SK-N-SH (cell line): ENCODE results near the gene PXK. TPM values are rescaled to one million over a fixed set of nuclear protein-coding genes. Genes with fewer than 3 reads are reported as not detected.

Source experiments
- CTCF ChIA-PET: fragments of 300-600, 350-600 bp; formaldehyde crosslinking; extraction: SDS; loops from one replicate; lab custom pipeline; 2021; lab: Yijun Ruan, JAX
- POLR2A ChIA-PET: fragments of 350-600 bp; sonication (Branson Sonifier 250); formaldehyde crosslinking; extraction: SDS; loops from one replicate; lab custom pipeline; 2020; ENCODE audit warnings: antibody characterized with exemption, inconsistent platforms; lab: Yijun Ruan, JAX
- DNase-seq: peaks from one replicate; pipeline ENCODE4 v3.0.0; 2012
- H2AFZ ChIP-seq: fragments of 200-600 bp; sonication (generic); 2 replicates; pipeline ENCODE4 v1.8.1; 2016; ENCODE audit warnings: antibody characterized with exemption, mild to moderate bottlenecking, low read depth
- H3F3A ChIP-seq: fragments of 200-600 bp; sonication (generic); replicated peaks from 2 replicates; pipeline ENCODE3; 2016; ENCODE audit warnings: antibody characterized with exemption, mild to moderate bottlenecking; ENCODE audit not compliant: insufficient read depth
- H3K27ac ChIP-seq, 2 experiments: fragments of 200-500 bp in 1 of 2; fragments of 200-600 bp in 1 of 2; sonication (Bioruptor generic) in 1 of 2; sonication (generic), shearing (Covaris generic) in 1 of 2; 2 replicates each; pipeline versions ENCODE4 v1.5.1 to v1.6.1; 2014 to 2016; ENCODE audit warnings: low read depth in 2 of 2, inconsistent platforms in 1 of 2, low read length in 1 of 2, mild to moderate bottlenecking in 1 of 2, mixed read lengths in 1 of 2
- H3K27me3 ChIP-seq: fragments of 200-600 bp; sonication (generic), shearing (Covaris generic); 2 replicates; pipeline ENCODE4 v1.6.1; 2016; ENCODE audit warnings: mixed run types; ENCODE audit not compliant: insufficient read depth
- H3K36me3 ChIP-seq, 2 experiments: fragments of 200-500 bp in 1 of 2; fragments of 200-600 bp in 1 of 2; sonication (Bioruptor generic) in 1 of 2; sonication (generic) in 1 of 2; replicated peaks in 1 of 2; 2 replicates each; pipeline versions ENCODE3 to v1.5.1; 2014 to 2016; ENCODE audit warnings: low read length in 1 of 2, mild to moderate bottlenecking in 1 of 2; ENCODE audit not compliant: insufficient read depth in 2 of 2, control insufficient read depth in 1 of 2
- H3K4me1 ChIP-seq, 2 experiments: fragments of 200-500 bp in 1 of 2; fragments of 200-600 bp in 1 of 2; sonication (Bioruptor generic) in 1 of 2; sonication (generic), shearing (Covaris generic) in 1 of 2; 2 replicates each; pipeline versions ENCODE4 v1.5.1 to v1.6.1; 2014 to 2016; ENCODE audit warnings: low read depth in 1 of 2, low read length in 1 of 2, mixed run types in 1 of 2; ENCODE audit not compliant: insufficient read depth in 2 of 2, control insufficient read depth in 1 of 2
- H3K4me2 ChIP-seq: fragments of 200-600 bp; sonication (generic), shearing (Covaris generic); 2 replicates; pipeline ENCODE4 v1.6.1; 2017; ENCODE audit warnings: mixed run types
- H3K4me3 ChIP-seq, 2 experiments: fragments of 200-500 bp in 1 of 2; fragments of 200-600 bp in 1 of 2; sonication (Bioruptor generic) in 1 of 2; sonication (generic), shearing (Covaris generic) in 1 of 2; 2 replicates each; pipeline versions ENCODE4 v1.5.1 to v1.8.1; 2014 to 2016; ENCODE audit warnings: low read depth in 2 of 2, inconsistent platforms in 1 of 2, low read length in 1 of 2, mild to moderate bottlenecking in 1 of 2, mixed read lengths in 1 of 2, moderate library complexity in 1 of 2
- H3K79me2 ChIP-seq: fragments of 200-600 bp; sonication (generic); 2 replicates; pipeline ENCODE4 v1.8.1; 2017; ENCODE audit warnings: mild to moderate bottlenecking; ENCODE audit not compliant: insufficient read depth
- H3K9ac ChIP-seq: fragments of 200-600 bp; sonication (generic); 2 replicates; pipeline ENCODE4 v1.6.1; 2017; ENCODE audit warnings: mixed run types
- H3K9me2 ChIP-seq: fragments of 200-600 bp; sonication (generic); 2 replicates; pipeline ENCODE4 v1.6.1; 2017; ENCODE audit warnings: mixed run types
- H3K9me3 ChIP-seq: fragments of 200-600 bp; sonication (generic); 2 replicates; pipeline ENCODE4 v1.6.1; 2017; ENCODE audit warnings: mixed run types, mild to moderate bottlenecking, moderate library complexity
- H4K20me1 ChIP-seq: fragments of 200-600 bp; sonication (generic); 2 replicates; pipeline ENCODE4 v1.6.1; 2017; ENCODE audit warnings: mild to moderate bottlenecking, mixed run types; ENCODE audit not compliant: insufficient read depth
- CHD2 ChIP-seq: fragments of 150-350 bp; IDR thresholded peaks from 2 replicates; pipeline ENCODE4 v1.6.1; 2018; ENCODE audit warnings: low read length; ENCODE audit not compliant: partially characterized antibody
- ELF1 ChIP-seq: IDR thresholded peaks from 2 replicates; pipeline ENCODE4 v1.4.0; 2012
- EZH2phosphoT487 ChIP-seq: fragments of 200-600 bp; sonication (generic); IDR thresholded peaks from 2 replicates; pipeline ENCODE4 v1.6.1; 2017; ENCODE audit warnings: low read depth, mixed run types, mild to moderate bottlenecking, antibody characterized with exemption, moderate library complexity, borderline replicate concordance
- FOXJ3 ChIP-seq: sonication (generic); formaldehyde crosslinking; IDR thresholded peaks from 2 replicates; pipeline ENCODE4 v1.5.1; 2020; ENCODE audit warnings: mild to moderate bottlenecking, missing genetic modification reagents
- FOXM1 ChIP-seq: IDR thresholded peaks from 2 replicates; pipeline ENCODE4 v1.4.0; 2012; ENCODE audit warnings: low read depth, mild to moderate bottlenecking
- GABPA ChIP-seq: IDR thresholded peaks from 2 replicates; pipeline ENCODE4 v1.4.0; 2012; ENCODE audit warnings: low read depth, mild to moderate bottlenecking
- JUND ChIP-seq: IDR thresholded peaks from 2 replicates; pipeline ENCODE4 v1.4.0; 2012
- MEF2A ChIP-seq: IDR thresholded peaks from 2 replicates; pipeline ENCODE4 v1.4.0; 2012; ENCODE audit warnings: low read depth, borderline replicate concordance
- MXI1 ChIP-seq: IDR thresholded peaks from 2 replicates; pipeline ENCODE4 v1.6.1; 2012; ENCODE audit warnings: mild to moderate bottlenecking, low read depth, low read length, improper control_type of control experiment
- NRF1 ChIP-seq: IDR thresholded peaks from 2 replicates; pipeline ENCODE4 v1.6.1; 2012; ENCODE audit warnings: low read depth, mild to moderate bottlenecking, low read length
- RAD21 ChIP-seq: IDR thresholded peaks from 2 replicates; pipeline ENCODE4 v1.6.1; 2012; ENCODE audit warnings: mild to moderate bottlenecking, low read length
- RCOR1 ChIP-seq: fragments of 150-350 bp; IDR thresholded peaks from 2 replicates; pipeline ENCODE4 v1.6.1; 2017; ENCODE audit warnings: antibody characterized with exemption, low read length
- RFX5 ChIP-seq: IDR thresholded peaks from 2 replicates; pipeline ENCODE4 v1.6.1; 2012; ENCODE audit warnings: mild to moderate bottlenecking, improper control_type of control experiment, low read length
- SIN3A ChIP-seq: IDR thresholded peaks from 2 replicates; pipeline ENCODE4 v1.6.1; 2012; ENCODE audit warnings: low read depth, mild to moderate bottlenecking, low read length, moderate library complexity, borderline replicate concordance
- SMC3 ChIP-seq: IDR thresholded peaks from 2 replicates; pipeline ENCODE4 v1.6.1; 2012; ENCODE audit warnings: low read depth, low read length, improper control_type of control experiment
- TAF1 ChIP-seq: IDR thresholded peaks from 2 replicates; pipeline ENCODE4 v1.6.1; 2012; ENCODE audit warnings: low read depth, mild to moderate bottlenecking, low read length, moderate library complexity, borderline replicate concordance
- TCF12 ChIP-seq: IDR thresholded peaks from 2 replicates; pipeline ENCODE4 v1.4.0; 2012
- TEAD4 ChIP-seq: IDR thresholded peaks from 2 replicates; pipeline ENCODE4 v1.4.0; 2012; ENCODE audit warnings: mild to moderate bottlenecking, borderline replicate concordance; ENCODE audit not compliant: insufficient read depth
- YY1 ChIP-seq: IDR thresholded peaks from 2 replicates; pipeline ENCODE4 v1.4.0; 2012; ENCODE audit warnings: low read depth, mild to moderate bottlenecking
- whole genome bisulfite sequencing: methylation state at CpG from one replicate; pipeline ENCODE4 v1.1.6; 2017; ENCODE audit warnings: low lambda C conversion rate; 5-methylcytosine and 5-hydroxymethylcytosine counted together
- polyA plus RNA-seq, 3 experiments: library from polyadenylated mRNA; depleted of rRNA; stranded (reverse); fragments of >200 nt; gene quantifications; 2 replicates each; pipeline ENCODE4 v1.2.3, GENCODE V29; 2012
- TF ChIP-seq, protein P1 (sequence below): fragments of 200-600 bp; sonication (generic); IDR thresholded peaks from 2 replicates; pipeline ENCODE4 v1.6.1; 2017; ENCODE audit warnings: antibody characterized with exemption, mild to moderate bottlenecking, moderate library complexity
- TF ChIP-seq, protein P2 (sequence below): IDR thresholded peaks from 2 replicates; pipeline ENCODE4; 2012
- TF ChIP-seq, protein P3 (sequence below): IDR thresholded peaks from 2 replicates; pipeline ENCODE4 v1.6.1; 2012; ENCODE audit warnings: mild to moderate bottlenecking, low read depth, low read length, moderate library complexity
- TF ChIP-seq, protein P4 (sequence below): fragments of 150-350 bp; IDR thresholded peaks from 2 replicates; pipeline ENCODE4 v1.6.1; 2017; ENCODE audit warnings: antibody characterized with exemption, low read length, low read depth, borderline replicate concordance

The PXK gene
- polyA plus RNA-seq, 1 of the 3 experiments (the other 2 are of a cell fraction) = 8.4 TPM

DNA sequence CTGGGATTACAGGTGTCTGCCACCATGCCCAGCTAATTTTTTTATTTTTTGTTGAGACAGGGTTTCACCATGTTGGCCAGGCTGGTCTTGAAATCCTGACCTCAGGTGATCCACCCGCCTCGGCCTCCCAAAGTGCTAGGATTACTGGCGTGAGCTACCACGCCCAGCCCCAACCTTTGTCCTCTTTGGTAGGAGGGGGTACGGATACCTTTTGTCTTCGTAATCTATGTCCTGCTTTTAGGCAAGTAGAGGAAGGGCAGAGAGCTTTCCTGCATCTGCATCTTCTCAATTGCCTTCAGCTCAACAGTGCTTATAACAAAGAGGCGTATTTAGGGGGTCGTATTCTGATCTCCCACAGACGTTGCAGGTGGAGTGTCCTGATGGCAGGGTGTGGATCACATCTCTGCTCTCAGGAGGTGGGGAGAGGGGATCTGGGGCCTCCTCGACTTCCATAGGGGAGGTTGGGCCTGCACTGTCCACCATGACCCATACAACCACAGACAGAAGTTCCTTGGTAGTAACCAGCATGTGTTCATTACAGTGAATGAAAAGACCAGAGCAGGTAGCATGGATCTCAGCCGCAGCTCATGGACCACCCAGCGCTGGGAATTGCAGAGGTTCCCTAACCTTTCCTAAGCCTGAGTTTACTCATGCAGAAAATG is 137.8 kb downstream of the PXK start (continued):
- TF ChIP-seq, protein P1, sequence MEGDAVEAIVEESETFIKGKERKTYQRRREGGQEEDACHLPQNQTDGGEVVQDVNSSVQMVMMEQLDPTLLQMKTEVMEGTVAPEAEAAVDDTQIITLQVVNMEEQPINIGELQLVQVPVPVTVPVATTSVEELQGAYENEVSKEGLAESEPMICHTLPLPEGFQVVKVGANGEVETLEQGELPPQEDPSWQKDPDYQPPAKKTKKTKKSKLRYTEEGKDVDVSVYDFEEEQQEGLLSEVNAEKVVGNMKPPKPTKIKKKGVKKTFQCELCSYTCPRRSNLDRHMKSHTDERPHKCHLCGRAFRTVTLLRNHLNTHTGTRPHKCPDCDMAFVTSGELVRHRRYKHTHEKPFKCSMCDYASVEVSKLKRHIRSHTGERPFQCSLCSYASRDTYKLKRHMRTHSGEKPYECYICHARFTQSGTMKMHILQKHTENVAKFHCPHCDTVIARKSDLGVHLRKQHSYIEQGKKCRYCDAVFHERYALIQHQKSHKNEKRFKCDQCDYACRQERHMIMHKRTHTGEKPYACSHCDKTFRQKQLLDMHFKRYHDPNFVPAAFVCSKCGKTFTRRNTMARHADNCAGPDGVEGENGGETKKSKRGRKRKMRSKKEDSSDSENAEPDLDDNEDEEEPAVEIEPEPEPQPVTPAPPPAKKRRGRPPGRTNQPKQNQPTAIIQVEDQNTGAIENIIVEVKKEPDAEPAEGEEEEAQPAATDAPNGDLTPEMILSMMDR = no peak
- TF ChIP-seq YY1 = no peak
- no peak for TF ChIP-seq TAF1
- no peak for TF ChIP-seq MXI1
- TF ChIP-seq, protein P2, sequence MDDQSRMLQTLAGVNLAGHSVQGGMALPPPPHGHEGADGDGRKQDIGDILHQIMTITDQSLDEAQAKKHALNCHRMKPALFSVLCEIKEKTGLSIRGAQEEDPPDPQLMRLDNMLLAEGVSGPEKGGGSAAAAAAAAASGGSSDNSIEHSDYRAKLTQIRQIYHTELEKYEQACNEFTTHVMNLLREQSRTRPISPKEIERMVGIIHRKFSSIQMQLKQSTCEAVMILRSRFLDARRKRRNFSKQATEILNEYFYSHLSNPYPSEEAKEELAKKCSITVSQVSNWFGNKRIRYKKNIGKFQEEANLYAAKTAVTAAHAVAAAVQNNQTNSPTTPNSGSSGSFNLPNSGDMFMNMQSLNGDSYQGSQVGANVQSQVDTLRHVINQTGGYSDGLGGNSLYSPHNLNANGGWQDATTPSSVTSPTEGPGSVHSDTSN = no peak

DNA sequence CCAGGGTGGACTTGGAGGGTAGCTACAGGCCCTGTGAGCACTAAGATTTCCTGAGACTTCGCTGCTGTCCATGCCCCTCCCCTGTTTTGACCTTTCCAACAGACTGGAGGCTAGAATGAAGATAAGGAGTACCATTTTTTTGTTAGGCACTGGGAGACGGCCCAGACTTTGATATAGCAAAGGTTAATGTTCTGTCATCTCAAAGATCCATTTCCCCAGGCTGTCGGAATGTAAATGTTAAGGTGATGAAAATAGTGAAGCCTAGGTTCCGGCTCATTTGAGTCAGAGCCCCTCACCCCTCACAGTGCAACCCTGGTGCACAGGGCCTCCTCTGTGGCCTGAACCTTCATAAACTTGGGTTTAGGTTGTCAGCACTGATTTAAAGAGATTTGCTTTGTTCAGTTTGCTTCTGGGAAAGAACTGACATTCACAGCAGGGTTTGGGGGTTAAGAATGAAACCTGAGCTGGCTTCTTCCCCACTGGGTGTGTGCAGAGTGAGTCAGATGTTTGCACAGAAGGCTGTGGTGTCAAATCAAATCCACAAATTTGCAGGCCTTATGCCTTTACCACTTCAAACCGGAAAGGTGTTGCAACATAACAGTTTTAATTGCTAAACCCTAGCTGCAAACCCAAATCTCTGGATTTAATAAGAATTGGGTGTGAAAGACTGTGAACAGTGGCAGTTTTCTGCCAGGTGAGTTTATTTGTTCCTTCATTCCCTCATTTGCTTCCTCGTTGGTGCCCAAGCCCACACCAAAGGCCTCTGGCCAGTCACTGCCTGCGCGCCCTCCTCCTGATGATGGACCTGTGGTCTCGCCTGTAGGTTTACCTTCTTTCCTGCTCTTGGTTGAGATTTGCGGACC is 138.6 kb downstream of the PXK start:
- H3K27ac ChIP-seq = peak overlapping the region; percentile 42 to 47; a peak in 3 of 4 replicates
- no peak overlapping the region for H3K9ac ChIP-seq
- CTCF ChIA-PET = interaction anchor here (1.2 to 3.1 kb wide), 5 partner anchors 8 to 159 kb away, joined by 4 to 11 read pairs (median 6); partner anchors contain the start of gene KCTD6
- H3K4me3 ChIP-seq = no peak overlapping the region
- H3K9me2 ChIP-seq = no peaks in the 10 kb centered on the region
- no peaks in the 10 kb centered on the region for H3K36me3 ChIP-seq
- H3F3A ChIP-seq = no peaks in the 10 kb centered on the region
- no peaks in the 10 kb centered on the region for H3K9me3 ChIP-seq
- H3K4me2 ChIP-seq = peak overlapping the region; percentile 53; the same call in 1 of the 2 replicates
- H3K27me3 ChIP-seq = no peaks in the 10 kb centered on the region
- no peak for DNase-seq
- POLR2A ChIA-PET = interaction anchor here (0.8 kb wide), 1 partner anchor 20 kb away, joined by 3 read pairs; no protein-coding TSS in a partner anchor
- H3K4me1 ChIP-seq = peaks cover 5 to 11% of the 10 kb centered on the region in 2 experiments; a peak in 3 of 4 replicates
- no peaks in the 10 kb centered on the region for H4K20me1 ChIP-seq
- 65% methylated on average over 10 of the region's 10 CpGs for WGBS
- no peaks in the 10 kb centered on the region for H3K79me2 ChIP-seq
- H2AFZ ChIP-seq = peak overlapping the region; percentile 52; the same call in 1 of the 2 replicates
- TF ChIP-seq, protein P3, sequence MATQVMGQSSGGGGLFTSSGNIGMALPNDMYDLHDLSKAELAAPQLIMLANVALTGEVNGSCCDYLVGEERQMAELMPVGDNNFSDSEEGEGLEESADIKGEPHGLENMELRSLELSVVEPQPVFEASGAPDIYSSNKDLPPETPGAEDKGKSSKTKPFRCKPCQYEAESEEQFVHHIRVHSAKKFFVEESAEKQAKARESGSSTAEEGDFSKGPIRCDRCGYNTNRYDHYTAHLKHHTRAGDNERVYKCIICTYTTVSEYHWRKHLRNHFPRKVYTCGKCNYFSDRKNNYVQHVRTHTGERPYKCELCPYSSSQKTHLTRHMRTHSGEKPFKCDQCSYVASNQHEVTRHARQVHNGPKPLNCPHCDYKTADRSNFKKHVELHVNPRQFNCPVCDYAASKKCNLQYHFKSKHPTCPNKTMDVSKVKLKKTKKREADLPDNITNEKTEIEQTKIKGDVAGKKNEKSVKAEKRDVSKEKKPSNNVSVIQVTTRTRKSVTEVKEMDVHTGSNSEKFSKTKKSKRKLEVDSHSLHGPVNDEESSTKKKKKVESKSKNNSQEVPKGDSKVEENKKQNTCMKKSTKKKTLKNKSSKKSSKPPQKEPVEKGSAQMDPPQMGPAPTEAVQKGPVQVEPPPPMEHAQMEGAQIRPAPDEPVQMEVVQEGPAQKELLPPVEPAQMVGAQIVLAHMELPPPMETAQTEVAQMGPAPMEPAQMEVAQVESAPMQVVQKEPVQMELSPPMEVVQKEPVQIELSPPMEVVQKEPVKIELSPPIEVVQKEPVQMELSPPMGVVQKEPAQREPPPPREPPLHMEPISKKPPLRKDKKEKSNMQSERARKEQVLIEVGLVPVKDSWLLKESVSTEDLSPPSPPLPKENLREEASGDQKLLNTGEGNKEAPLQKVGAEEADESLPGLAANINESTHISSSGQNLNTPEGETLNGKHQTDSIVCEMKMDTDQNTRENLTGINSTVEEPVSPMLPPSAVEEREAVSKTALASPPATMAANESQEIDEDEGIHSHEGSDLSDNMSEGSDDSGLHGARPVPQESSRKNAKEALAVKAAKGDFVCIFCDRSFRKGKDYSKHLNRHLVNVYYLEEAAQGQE = no peak
- TF ChIP-seq FOXJ3 (CRISPR knock-in tag) = no peak
- TF ChIP-seq CHD2 = no peak
- TF ChIP-seq TEAD4 = no peak
- no peak for TF ChIP-seq SMC3
- TF ChIP-seq NRF1 = no peak
- 0 out of 2 replicates have a peak, but pooled peaks have one; percentile 30 for TF ChIP-seq TAF1
- no peak for TF ChIP-seq RAD21
- TF ChIP-seq TCF12 = peak; percentile 57
- 0 out of 2 replicates have a peak, but pooled peaks have one; percentile 15 for TF ChIP-seq SIN3A
- no peak for TF ChIP-seq RFX5
- no peak for TF ChIP-seq FOXM1
- TF ChIP-seq, protein P4, sequence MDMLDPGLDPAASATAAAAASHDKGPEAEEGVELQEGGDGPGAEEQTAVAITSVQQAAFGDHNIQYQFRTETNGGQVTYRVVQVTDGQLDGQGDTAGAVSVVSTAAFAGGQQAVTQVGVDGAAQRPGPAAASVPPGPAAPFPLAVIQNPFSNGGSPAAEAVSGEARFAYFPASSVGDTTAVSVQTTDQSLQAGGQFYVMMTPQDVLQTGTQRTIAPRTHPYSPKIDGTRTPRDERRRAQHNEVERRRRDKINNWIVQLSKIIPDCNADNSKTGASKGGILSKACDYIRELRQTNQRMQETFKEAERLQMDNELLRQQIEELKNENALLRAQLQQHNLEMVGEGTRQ = no peak
- TF ChIP-seq GABPA = no peak
- no peak for TF ChIP-seq MEF2A
- TF ChIP-seq RCOR1 = no peak
- TF ChIP-seq EZH2phosphoT487 = no peak
- TF ChIP-seq ELF1 = no peak
- peak; percentile 65 for TF ChIP-seq JUND
- no peak for TF ChIP-seq YY1
